Kasumi-1 (cell line): ENCODE results near the gene SRRM4.
A peak's percentile ranks its signal among the peaks of the same experiment; 100 is the strongest.
"Not testable (repeated sequence)": the region's sequence is repeated elsewhere in the genome, so short reads cannot be mapped to it uniquely, and the experiment has no call there.

Source experiments
- DNase-seq, 2 experiments: peaks; one replicate each; lab custom pipeline; 2025; lab: John Stamatoyannopoulos, UW

The SRRM4 gene

GRCh38 chr12:118981285-118982211 lies at the start of gene SRRM4:
Gene SRRM4 (plus strand): TSS chr12:118981541. CDS start chr12:118981883, 342 bp downstream.
- DNase-seq: no peak

GRCh38 chr12:118946256-118946655 lies 35.1 kb upstream of the SRRM4 start:
- DNase-seq: no peak

GRCh38 chr12:118958520-118958919 lies 22.8 kb upstream of the SRRM4 start:
- no peak for DNase-seq

- DNase-seq: no peak
Measured at GRCh38 chr12:118959348-118959747, 22.0 kb upstream of the SRRM4 start.

- DNase-seq: no peak
Measured at GRCh38 chr12:118959985-118960560, 21.3 kb upstream of the SRRM4 start.

- no peak for DNase-seq
Measured at GRCh38 chr12:118960865-118961264, 20.5 kb upstream of the SRRM4 start.

GRCh38 chr12:118964988-118965387 lies 16.4 kb upstream of the SRRM4 start:
- no peak for DNase-seq

GRCh38 chr12:118970856-118971255 lies 10.5 kb upstream of the SRRM4 start:
- no peak for DNase-seq

GRCh38 chr12:118972982-118973381 lies 8.4 kb upstream of the SRRM4 start:
- no peak for DNase-seq

- peak; percentile 22 to 41 for DNase-seq
Measured at GRCh38 chr12:118979763-118980406, 1.5 kb upstream of the SRRM4 start.

- DNase-seq: no peak
Measured at GRCh38 chr12:118980407-118981014, 830 bp upstream of the SRRM4 start.

- DNase-seq: no peak
Measured at GRCh38 chr12:118982302-118982701, 961 bp downstream of the SRRM4 start.

GRCh38 chr12:118982984-118983761 lies 1.8 kb downstream of the SRRM4 start:
- DNase-seq: no peak

- no peak for DNase-seq
Measured at GRCh38 chr12:118984161-118984943, 3.0 kb downstream of the SRRM4 start.

- DNase-seq: no peak
Measured at GRCh38 chr12:118986050-118986449, 4.7 kb downstream of the SRRM4 start.

- DNase-seq: no peak
Measured at GRCh38 chr12:118999107-118999506, 17.8 kb downstream of the SRRM4 start.

GRCh38 chr12:119005085-119005484 lies 23.7 kb downstream of the SRRM4 start:
- DNase-seq: no peak

GRCh38 chr12:119005913-119006312 lies 24.6 kb downstream of the SRRM4 start:
- no peak for DNase-seq

GRCh38 chr12:119006746-119007145 lies 25.4 kb downstream of the SRRM4 start:
- DNase-seq: no peak

- not testable (repeated sequence) for DNase-seq
Measured at GRCh38 chr12:119008273-119008672, 26.9 kb downstream of the SRRM4 start.

- no peak for DNase-seq
Measured at GRCh38 chr12:119008691-119009221, 27.4 kb downstream of the SRRM4 start.
